ENCODE data around the gene APBB2. TPM values are rescaled to one million over a fixed set of nuclear protein-coding genes. Genes with fewer than 3 reads are reported as not detected.

Gene APBB2
- total and polyA plus RNA-seq, 2 experiments from 2014 or later = 35.8 to 74.8 TPM

GRCh38 chr4:41106081-41106480, 108.3 kb downstream of the APBB2 start:
- peaks cover 9% of the 10 kb centered on the region; the same call in 2 of the 3 replicates for H3K9me3 Mint-ChIP-seq
- H3K27ac Mint-ChIP-seq = no peak overlapping the region
- no peak overlapping the region for H3K4me3 Mint-ChIP-seq

More at GRCh38 chr4:41106081-41106480, 108.3 kb downstream of the APBB2 start:
- no peak for DNase-seq (ENCODE audit: low spot score)
- Histone ChIP-seq H3K79me2 (replicated peaks; ENCODE audit: insufficient read depth) (peaks cover 18% of the 10 kb centered on the region), H3K36me3 (ENCODE audit: insufficient read depth) (no peaks in the 10 kb centered on the region), H3K9me2 (ENCODE audit: insufficient read depth) (no peaks in the 10 kb centered on the region), H3K4me3 (no peak overlapping the region), H2AFZ (no peak overlapping the region), H3K4me1 (ENCODE audit: insufficient read depth) (no peaks in the 10 kb centered on the region), H3K27ac (ENCODE audit: low read depth) (no peak overlapping the region), H3K4me2 (no peak overlapping the region), H3K27me3 (ENCODE audit: insufficient read depth) (no peaks in the 10 kb centered on the region), H4K20me1 (replicated peaks; ENCODE audit: insufficient read depth) (no peaks in the 10 kb centered on the region), H3F3A (replicated peaks; ENCODE audit: low read depth) (no peaks in the 10 kb centered on the region)
- Mint-ChIP-seq H3K27me3 (ENCODE audit: insufficient read depth, low read depth, poor library complexity) (peaks cover 7% of the 10 kb centered on the region), H3K36me3 (ENCODE audit: low read depth) (peaks cover 7% of the 10 kb centered on the region), H3K4me1 (no peaks in the 10 kb centered on the region)
- TF ChIP-seq ZNF462 (CRISPR knock-in tag; IDR thresholded peaks at IDR 0.05) (no peak), CREB1 (CRISPR knock-in tag; IDR thresholded peaks at IDR 0.05; ENCODE audit: low read depth) (no peak), POLR2AphosphoS5 (IDR thresholded peaks at IDR 0.05; ENCODE audit: low read depth) (no peak), EZH2 (IDR thresholded peaks at IDR 0.05; ENCODE audit: low read depth, unreplicated experiment) (no peak), CTCF (conservative IDR thresholded peaks at IDR 0.05; ENCODE audit: low read depth in 2 of 2) (no peak)
- no peak for ATAC-seq
